HG02973 (cell line): ENCODE measurements around the gene SHE.
"Not testable (repeated sequence)": the region's sequence is repeated elsewhere in the genome, so short reads cannot be mapped to it uniquely, and the experiment has no call there.

Experiments used
- ATAC-seq: cut with Tn5 transposase; IDR thresholded peaks from one replicate; pipeline ENCODE4 v1.9.1; 2021; ENCODE audit warnings: moderate library complexity; ENCODE audit not compliant: unreplicated experiment

The SHE gene

GRCh38 chr1:154502066-154502743, at the start of gene SHE, which contains the start of gene TDRD10:
Gene SHE (minus strand): TSS chr1:154502412. CDS start chr1:154502026, 386 bp downstream.
Gene TDRD10 (plus strand): TSS chr1:154502219. CDS start chr1:154506904, 4,685 bp downstream.
- ATAC-seq = no peak

- ATAC-seq = no peak
These were observed 49.3 kb upstream of the SHE start for GRCh38 chr1:154551474-154551873.

- no peak for ATAC-seq
These were observed 48.4 kb upstream of the SHE start for GRCh38 chr1:154550657-154551056.

GRCh38 chr1:154550070-154550469, 47.9 kb upstream of the SHE start:
- ATAC-seq = no peak

- no peak for ATAC-seq
These were observed 47.1 kb upstream of the SHE start for GRCh38 chr1:154549202-154549770.

- no peak for ATAC-seq
These were observed 45.8 kb upstream of the SHE start for GRCh38 chr1:154548028-154548427.

- ATAC-seq = no peak
These were observed 45.0 kb upstream of the SHE start for GRCh38 chr1:154547105-154547732.

GRCh38 chr1:154546264-154547063, 44.3 kb upstream of the SHE start:
- ATAC-seq = no peak

GRCh38 chr1:154541231-154541630, 39.0 kb upstream of the SHE start:
- no peak for ATAC-seq

GRCh38 chr1:154539486-154540483, 37.6 kb upstream of the SHE start:
- no peak for ATAC-seq

- ATAC-seq = no peak
These were observed 34.4 kb upstream of the SHE start for GRCh38 chr1:154536570-154536969.

GRCh38 chr1:154533952-154534844, 32.0 kb upstream of the SHE start:
- no peak for ATAC-seq

GRCh38 chr1:154531950-154532349, 29.7 kb upstream of the SHE start:
- ATAC-seq = not testable (repeated sequence)

GRCh38 chr1:154529308-154529707, 27.1 kb upstream of the SHE start:
- no peak for ATAC-seq

- no peak for ATAC-seq
These were observed 25.0 kb upstream of the SHE start for GRCh38 chr1:154527192-154527591.

- no peak for ATAC-seq
These were observed 22.7 kb upstream of the SHE start for GRCh38 chr1:154524881-154525280.

- no peak for ATAC-seq
These were observed 19.5 kb upstream of the SHE start for GRCh38 chr1:154521695-154522094.

- ATAC-seq = no peak
These were observed 18.1 kb upstream of the SHE start for GRCh38 chr1:154520333-154520732.

GRCh38 chr1:154519591-154519991, 17.4 kb upstream of the SHE start:
- no peak for ATAC-seq
